ENCODE data around the gene JMJD1C.

JMJD1C gene

GRCh38 chr10:63481815-63482421 lies 16.1 kb upstream of the JMJD1C start:
- DNase-seq (ENCODE audit: low read depth), result no peak

GRCh38 chr10:63480237-63480636 lies 14.5 kb upstream of the JMJD1C start:
- DNase-seq (ENCODE audit: low read depth), result no peak

- DNase-seq (ENCODE audit: low read depth), result no peak
Observed at GRCh38 chr10:63478564-63478963, 12.8 kb upstream of the JMJD1C start.

GRCh38 chr10:63477927-63478326 lies 12.2 kb upstream of the JMJD1C start:
- no peak for DNase-seq (ENCODE audit: low read depth)

GRCh38 chr10:63474488-63474887 lies 8.7 kb upstream of the JMJD1C start:
- no peak for DNase-seq (ENCODE audit: low read depth)

GRCh38 chr10:63470928-63471327 lies 5.2 kb upstream of the JMJD1C start:
- no peak for DNase-seq (ENCODE audit: low read depth)

GRCh38 chr10:63468947-63469346 lies 3.2 kb upstream of the JMJD1C start:
- no peak for DNase-seq (ENCODE audit: low read depth)

GRCh38 chr10:63467841-63468240 lies 2.1 kb upstream of the JMJD1C start:
- DNase-seq (ENCODE audit: low read depth), result no peak

GRCh38 chr10:63466144-63466935 lies 563 bp upstream of the JMJD1C start:
- no peak for DNase-seq (ENCODE audit: low read depth)

GRCh38 chr10:63464402-63465292 lies 1.1 kb downstream of the JMJD1C start:
- no peak for DNase-seq (ENCODE audit: low read depth)

- no peak for DNase-seq (ENCODE audit: low read depth)
Observed at GRCh38 chr10:63462442-63462841, 3.3 kb downstream of the JMJD1C start.

- no peak for DNase-seq (ENCODE audit: low read depth)
Observed at GRCh38 chr10:63458177-63458576, 7.6 kb downstream of the JMJD1C start.

- DNase-seq (ENCODE audit: low read depth), result no peak
Observed at GRCh38 chr10:63457594-63457993, 8.2 kb downstream of the JMJD1C start.

GRCh38 chr10:63456437-63457210 lies 9.2 kb downstream of the JMJD1C start:
- DNase-seq (ENCODE audit: low read depth), result no peak

- no peak for DNase-seq (ENCODE audit: low read depth)
Observed at GRCh38 chr10:63455507-63455906, 10.3 kb downstream of the JMJD1C start.

GRCh38 chr10:63454631-63455030 lies 11.1 kb downstream of the JMJD1C start:
- no peak for DNase-seq (ENCODE audit: low read depth)

GRCh38 chr10:63452524-63452923 lies 13.3 kb downstream of the JMJD1C start:
- DNase-seq (ENCODE audit: low read depth), result no peak

GRCh38 chr10:63446716-63447440 lies 18.9 kb downstream of the JMJD1C start:
- DNase-seq (ENCODE audit: low read depth), result no peak

GRCh38 chr10:63441404-63441803 lies 24.4 kb downstream of the JMJD1C start:
- no peak for DNase-seq (ENCODE audit: low read depth)

- DNase-seq (ENCODE audit: low read depth), result no peak
Observed at GRCh38 chr10:63439607-63440006, 26.2 kb downstream of the JMJD1C start.

All from GM04503 (cell line).